HG02763 (cell line): Measurements from ENCODE around the gene RAB7B.
A peak's percentile ranks its signal among the peaks of the same experiment; 100 is the strongest.

Experiments
- ATAC-seq: cut with Tn5 transposase; IDR thresholded peaks from one replicate; pipeline ENCODE4 v1.9.1; 2021; ENCODE audit warnings: mild to moderate bottlenecking, moderate library complexity; ENCODE audit not compliant: unreplicated experiment

The RAB7B gene

DNA sequence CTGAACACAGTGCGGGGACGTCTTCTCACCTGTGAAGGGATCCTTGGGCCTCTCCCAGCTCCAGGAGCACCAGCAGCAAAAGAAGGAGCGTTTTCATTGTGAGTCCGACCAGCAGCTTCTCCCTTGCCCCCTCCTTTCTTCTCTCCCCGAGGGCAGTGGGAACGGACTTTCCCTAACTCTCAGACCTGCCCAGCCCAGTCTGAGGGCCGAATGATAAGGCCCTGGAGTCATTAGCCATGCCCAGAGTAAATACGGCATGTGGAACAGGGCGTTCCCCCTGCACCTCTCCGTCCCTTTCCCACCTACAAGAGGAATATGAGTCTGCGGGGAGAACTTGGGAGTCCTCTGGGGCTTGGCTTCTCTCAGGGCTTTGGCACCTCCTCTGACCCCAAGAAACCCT, 20.5 kb upstream of the RAB7B start, which contains the start of gene CTSE:
TSS of gene CTSE (minus strand) at position 201 of the 400 bp plus-strand sequence. CDS start at position 97, 104 bp downstream.
- no peak for ATAC-seq

DNA sequence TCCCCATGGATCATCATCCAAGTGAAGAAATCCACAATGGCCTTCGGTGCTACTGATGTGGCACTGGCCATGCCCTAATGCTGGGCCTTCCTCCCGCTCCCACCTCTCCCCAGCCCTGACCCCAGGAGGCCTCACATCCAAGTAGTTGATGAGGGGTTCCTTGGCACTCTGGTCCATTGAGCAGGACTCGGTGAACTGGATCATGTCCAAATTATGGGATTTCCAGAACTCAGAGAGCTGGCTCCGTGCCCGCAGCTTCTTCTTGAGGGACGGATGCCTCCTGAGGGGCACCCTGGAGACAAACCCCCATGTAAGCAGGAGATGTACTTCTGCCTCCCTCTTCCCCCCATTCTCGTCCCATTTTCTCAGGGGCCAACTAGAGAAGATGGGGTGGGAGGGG, 19.6 kb upstream of the RAB7B start:
- no peak for ATAC-seq

DNA sequence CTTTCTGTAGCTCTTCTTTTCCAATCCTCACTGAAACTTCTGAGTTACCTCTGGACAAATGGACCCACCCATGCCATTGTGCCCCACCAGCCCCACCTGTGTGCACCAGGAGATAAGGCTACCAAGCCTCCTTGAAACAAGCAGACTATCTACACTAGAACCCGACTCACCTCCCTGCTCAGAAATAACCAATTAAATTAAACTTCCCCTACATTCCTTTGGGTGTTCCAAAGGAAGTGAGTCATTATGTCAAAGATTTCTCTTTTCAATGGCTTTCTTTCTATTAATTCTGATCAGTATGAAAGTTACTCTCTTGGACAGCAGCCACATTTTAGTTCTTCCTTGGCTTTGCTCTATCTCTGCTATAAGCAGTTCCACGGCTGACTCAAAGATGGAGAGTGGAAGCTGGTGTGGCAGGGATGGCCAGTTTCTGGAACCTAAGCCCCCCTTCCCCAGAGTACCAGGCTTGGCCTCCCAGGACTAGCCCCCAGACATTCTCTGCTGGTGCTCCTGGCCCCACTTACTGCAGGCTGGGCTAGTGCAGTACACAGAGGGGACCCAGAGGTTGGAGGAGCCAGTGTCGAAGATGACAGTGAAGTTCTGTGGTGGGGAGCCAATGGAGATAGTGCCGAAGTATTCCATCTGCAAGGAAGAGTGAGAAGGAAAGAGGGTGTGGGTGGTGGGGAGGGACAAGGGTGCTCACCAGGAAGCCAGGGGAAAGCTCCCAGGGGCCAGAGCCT, 18.6 kb upstream of the RAB7B start:
- ATAC-seq, result no peak

DNA sequence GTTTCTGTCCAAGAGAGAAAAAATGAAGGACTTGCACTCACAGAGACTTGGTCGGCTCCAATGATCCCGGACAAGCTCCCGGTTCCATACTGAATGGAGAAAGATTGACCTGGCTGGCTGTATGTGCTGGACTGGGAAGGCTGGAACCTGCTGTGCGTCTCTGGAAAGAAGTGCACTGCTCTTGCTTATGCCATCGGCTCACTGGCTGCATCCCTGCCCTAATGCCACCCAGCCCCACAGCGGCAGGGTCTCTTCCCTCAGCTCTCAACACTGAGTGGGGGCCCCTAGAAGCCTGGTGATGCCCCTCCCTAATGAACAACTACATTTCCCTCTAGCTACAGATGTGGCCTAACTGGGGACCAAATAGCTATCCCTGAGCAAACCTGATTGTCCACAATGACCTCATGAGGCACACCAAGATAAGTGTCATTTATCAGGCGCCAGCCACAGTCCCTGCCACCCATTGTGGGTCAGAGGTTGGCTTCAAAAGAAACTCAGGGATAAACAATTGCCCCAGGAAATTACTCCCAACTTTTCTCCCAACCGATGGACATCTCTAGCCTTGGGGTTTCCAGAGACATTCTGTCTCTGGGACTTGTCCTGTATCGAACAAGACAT, 17.9 kb upstream of the RAB7B start:
- no peak for ATAC-seq

DNA sequence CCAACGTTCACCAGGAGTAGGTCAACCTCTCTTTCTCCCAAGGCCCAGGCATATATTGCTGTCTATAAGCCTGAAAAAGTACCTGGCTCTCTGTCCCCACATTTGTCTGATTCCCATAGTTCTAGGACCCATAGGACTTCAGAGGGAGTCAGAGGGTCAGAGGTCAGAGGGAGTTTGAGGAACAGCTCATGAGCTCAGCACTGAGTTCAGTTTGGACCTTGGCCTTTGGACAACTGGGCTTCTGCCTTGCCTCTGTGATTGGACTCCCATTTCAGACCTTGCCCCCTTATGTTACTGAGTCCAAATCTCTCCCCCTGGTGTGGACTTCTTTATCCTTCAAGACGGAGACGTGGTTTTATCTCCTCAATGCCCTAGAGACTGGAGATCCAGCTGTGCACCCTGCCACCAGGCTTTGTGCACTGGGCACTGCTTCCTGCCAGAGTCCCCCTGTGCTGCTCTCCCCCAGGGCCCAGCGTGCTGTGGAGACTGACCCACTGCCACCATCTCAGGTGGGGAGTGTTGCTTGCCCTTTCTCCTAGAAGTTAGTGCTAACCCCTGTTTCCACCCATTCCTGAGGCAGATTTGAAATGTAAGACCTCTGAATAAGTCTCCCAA, 17.3 kb upstream of the RAB7B start:
- ATAC-seq, result no peak

DNA sequence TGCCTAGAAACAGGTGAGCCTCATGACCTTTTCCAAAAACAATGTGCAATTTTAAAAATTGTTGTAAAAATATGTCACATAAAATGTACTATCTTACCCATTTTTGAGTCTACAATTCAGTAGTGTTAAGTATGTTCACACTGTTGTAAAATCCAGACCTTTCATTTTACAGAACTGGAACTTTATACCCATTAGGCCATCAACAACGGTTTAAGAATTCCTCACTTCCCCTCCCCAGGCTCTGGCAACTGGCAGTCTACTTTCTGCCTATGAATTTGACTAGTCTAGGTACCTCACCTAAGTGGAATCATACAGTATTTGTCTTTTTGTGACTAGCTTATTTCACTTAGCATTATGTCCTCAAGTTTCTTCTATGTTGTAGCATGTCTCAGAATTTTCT, 11.9 kb upstream of the RAB7B start:
- ATAC-seq, result no peak

DNA sequence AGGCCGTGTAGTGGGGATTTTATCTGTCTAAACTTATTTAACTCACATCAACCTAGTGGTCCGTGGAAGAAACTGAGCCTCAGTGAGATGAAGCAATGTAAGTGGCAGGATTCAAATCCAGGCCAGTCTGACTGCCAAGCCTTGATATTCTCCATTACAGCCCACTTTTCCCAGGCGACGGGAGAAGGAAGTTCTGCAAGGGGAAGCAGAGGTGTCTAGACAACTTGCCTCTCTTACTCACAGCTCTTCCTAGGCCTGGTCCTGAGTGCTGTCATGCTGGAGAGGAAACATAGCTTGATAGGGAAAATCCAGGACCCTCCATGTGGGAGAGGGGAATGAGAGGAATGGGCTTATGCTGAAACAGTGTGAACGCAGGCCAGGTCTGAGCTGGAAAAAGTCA, 11.4 kb upstream of the RAB7B start:
- ATAC-seq, result no peak

DNA sequence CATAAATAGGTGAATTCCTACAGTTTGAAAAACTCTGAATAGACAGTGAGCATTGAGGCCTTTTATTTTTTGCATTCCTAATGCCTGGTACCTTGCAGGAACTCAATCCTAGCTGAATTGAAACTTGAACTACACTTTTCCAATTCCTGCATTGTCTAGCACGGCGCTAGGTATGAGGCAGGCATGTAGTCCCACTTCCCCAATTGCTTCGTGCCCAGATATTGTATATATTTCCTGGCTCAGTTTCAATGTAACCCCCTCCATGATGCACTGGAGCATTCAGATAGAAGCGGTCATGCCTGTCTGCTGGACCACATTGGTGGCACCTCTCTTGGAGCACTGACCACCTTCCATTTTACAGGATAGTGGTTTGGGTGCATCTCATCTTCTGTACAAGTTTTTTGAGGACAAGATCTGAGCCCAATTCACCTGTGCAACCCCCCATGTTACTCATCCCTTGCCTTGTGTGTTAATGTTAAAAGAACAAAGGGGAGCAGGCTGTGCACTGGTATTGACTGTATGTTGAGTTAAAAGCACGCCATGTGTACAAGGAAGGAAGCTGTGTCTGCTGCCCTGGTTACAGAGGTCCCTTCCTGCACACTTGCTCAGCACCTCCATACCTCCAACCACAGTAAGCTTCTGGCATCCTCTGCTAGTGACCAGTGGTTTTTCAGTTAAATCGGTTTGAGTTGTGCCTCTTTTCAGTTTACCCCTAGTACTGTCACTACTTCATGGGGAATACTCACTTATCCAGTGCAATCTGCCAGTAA, 10.0 kb upstream of the RAB7B start:
- ATAC-seq, result no peak

DNA sequence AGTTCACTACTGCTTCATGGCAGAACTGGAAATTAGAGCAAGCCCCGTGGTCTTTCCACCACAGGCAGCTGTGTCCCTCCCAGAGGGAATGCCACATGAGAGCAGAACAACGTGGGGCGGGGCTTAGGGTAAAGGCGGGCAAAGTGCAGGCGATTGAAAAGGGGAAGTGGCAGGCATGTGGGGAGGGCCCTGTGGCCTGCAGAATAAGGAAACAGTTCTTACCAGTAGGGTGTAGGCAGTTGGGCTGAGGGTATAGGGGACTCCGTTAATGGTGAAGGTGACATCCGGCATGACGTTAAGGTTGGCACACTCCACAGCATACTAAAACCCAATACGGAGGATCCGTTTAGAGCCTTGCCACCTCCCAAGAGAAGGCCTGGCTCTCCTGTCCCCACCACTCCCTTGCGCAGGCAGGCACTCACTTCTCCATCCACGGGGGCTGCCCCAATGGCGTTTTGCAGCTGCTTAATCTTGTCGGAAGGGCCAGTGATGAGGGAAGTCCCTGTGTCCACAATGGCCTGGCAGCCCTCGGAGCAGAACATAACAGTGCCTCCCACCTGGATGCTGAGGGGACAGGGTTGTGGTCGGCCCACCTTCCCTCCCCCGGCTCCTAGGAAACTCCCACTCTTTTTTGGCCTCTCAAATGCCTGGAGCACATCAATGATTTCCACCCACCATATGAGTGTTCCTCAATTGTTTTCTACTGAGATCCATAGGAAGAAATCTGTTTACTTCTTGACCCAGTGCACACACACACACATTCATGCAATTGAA, 9.1 kb upstream of the RAB7B start:
- peak; percentile 93 for ATAC-seq

DNA sequence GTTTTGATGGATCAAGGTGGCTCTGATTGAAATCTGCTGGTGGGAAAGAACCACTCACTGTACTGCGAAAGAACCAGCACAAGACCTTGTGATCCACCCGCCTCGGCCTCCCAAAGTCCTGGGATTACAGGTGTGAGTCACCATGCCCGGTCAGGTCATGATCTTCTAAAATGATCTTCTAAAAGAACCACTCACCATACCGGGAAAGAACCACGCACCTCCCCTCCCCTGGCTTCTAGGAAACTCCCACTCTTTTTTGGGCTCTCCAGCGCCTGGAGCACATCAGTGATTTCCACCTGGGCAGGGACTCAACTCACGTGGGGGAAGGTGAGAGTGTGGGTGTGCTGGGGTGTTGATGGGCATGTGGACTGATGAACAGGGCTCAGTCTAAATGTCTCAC, 7.9 kb upstream of the RAB7B start:
- no peak for ATAC-seq

DNA sequence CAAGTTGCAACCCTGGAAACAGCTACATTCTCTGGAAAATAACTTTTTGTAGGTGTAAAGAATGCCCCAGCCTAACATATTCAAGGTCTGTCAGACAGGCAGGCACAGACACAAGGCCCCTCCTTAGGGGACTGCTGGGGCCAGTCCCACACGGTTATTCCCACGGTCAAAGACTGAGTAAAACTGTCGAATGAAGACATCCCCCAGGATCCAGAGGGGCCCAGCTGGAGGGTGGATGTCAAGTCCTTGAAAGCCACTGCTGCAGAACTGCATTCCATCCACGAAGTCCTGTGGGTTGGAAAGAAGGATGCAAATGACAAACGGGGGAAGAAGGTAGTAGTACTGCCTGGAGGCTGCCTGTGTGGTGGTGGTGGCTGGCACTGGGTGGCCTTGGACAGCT, 6.9 kb upstream of the RAB7B start:
- no peak for ATAC-seq

DNA sequence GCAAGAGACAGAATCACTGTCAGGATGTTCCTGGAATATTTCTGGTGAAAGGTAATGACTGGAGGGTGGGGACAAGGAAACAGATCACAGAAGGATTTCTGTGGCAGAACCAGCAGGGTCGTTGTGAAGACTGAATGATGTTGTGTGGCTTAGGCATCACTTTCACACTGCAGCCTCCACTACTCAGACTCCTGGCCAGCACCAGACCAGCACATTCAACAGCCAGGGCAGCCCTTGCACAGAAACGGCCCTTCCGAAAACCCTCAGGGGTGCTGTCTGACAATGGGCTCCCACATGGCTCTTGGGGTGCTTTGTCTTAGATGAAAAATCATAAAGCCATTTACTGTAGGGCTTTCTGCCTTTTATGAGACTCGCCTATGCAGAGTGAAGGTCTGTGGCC, 3.8 kb upstream of the RAB7B start:
- ATAC-seq, result no peak

DNA sequence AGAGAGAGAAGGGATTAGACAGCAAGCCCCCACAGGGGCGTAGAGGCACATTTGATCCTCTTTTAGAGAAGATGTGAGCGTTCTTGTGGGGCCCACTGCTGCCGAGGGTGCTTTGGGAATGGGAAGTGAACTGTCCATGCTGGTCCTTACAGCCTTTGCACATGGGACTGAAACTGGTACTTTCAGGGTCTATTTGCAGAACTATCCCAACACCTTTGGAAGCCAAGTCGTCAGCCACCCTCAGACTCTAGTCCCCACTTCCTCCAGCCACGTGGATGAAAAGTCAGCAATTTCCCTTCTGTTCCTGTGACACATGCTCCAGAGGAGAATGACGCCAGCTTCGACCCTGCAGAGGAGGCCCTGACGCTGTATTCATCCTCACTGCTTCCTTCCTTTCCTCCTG, 2.6 kb upstream of the RAB7B start:
- no peak for ATAC-seq

DNA sequence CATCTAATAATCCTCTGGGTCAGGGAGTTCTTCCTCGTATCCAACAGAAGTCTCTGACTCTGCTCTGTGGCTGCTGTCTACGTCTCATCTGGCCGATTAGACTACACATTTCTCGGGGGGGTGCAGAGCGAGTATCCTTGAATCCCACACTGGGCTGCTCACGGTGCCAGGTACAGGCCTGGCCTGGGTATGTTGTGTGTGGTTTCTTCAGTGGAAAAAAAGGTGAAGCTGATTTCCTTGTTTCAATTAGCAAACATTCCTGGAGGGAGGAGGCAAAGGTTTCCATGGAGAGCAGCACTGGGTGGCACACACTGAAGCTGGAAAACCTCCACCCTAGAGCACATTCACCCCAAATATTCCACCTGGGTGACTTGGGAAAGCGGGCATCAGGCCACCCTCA, 2.0 kb upstream of the RAB7B start:
- ATAC-seq, result no peak

DNA sequence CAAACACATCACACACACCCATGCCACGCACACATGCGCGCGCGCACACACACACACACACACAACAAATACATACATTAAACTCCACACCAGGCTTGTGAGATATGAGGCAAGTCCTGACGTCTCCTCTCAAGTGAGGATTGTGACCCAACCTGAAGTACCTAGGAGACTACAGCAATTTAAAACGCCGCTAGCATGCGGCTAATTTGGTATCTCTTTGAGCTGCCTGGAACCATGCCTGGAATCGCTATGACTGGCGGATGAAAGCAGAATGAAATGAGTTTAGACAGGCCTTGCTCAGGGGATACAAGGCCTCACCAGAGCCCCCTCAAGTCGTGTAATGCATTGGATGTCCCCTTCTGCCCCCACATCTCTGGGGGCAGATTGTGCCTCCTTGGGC, 1.6 kb upstream of the RAB7B start:
- ATAC-seq, result no peak

DNA sequence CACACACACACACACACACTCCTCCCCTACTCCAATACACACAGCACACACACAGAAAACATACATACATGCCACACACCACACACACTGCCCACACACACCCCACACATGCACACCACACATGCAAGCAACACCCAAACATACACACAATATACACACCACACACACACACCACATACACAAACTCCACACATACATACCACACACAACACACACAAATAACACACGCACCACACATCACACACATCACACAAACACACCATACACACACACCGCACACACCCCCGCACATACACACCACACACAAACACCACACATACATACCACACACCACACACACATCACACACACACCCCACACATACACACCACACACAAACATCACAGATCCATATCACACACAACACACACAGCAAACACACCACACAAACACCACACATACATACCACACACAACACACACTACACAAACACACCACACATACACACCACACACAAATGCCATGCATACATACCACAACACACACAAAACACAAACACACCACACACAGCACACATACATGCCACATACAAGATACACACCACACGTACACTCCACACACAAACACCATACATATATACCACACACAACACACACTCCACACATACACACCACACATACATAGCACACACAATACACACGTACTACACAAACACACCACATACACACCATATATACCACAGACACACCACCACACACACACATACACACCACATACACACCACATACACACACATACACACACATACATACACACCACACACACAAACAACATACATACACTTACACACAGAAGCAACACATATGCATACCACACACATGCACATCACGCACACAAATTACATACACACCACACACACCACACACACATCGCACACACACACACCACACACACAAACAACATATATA, 932 bp upstream of the RAB7B start:
- no peak for ATAC-seq

DNA sequence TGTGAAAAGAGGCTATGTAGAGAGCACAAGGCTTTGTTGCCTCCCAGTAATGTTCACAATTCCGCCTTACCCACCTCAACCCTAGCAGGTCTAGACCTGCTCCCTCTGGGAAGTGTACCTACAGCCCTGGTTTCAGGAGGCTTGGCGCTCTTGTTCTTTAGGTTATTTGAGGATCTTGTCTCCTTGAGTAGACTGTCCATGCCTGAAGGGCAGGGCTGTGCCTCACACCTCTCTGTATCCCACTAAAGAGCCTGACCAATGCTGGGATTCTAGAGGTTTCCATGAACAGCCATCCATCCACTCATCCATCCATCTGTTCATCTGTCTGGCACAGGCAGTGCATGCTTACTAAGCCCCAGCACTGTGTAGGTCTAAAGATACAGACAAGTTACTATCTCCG, 1.0 kb downstream of the RAB7B start:
- ATAC-seq, result no peak

DNA sequence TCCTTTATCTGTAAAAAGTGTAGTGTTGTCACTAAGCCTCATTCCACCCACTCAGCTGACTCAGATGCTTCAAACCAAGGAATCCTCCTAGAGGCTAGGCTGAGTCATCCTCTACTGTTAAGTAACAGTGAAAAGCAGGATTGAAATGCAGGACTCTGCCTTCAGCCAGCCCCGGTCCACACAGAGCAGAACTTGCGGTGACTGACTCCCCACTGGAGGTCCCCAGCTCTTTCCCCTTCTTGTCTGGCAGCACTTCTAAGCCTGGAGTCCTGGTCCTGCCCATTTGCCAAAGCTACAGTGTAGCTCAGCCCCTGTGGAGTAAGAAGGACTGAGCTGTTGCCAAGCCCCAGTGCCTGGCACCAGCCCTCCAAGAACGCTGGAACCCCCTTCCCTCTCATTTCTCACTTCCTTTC, 1.7 kb downstream of the RAB7B start:
- ATAC-seq, result no peak

DNA sequence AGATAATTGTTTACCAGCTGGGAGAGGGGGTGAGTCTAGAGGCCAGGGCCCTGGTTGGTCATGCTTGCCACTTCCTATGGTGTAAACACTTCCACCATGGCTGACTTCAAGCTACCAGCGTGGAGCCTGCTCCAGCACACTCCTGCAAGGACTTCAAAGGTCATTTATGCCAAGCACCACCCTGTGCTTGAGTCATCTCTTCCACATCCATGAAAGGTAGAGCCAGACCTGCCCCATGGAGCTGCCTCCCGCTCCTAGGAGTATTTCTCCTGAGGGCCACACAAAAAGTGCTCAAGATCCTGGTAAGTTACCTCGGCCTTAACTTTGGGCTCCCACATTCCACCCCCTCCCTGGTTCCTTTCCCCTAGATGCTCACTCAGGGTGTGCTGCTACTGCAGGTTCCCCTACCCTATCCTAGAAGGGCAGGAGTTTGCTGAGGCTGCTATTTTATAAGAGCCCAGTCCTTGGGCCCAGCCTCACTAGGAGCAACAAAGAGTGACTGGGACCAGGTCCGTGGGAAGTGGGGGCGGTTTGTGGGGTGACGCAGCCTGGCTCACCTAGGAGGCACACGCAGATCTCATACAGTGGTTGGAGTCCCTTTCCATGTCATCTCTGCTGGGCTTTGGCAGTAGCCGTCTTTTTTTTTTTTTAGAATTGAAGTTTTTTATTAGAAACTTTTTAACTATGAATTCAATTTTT, 2.4 kb downstream of the RAB7B start:
- ATAC-seq, result no peak
